Prostate gland (tissue), 2 donors: Measurements from ENCODE around the gene USP40. TPM values are rescaled to one million over a fixed set of nuclear protein-coding genes. Genes with fewer than 3 reads are reported as not detected.
A peak's percentile ranks its signal among the peaks of the same experiment; 100 is the strongest.

Experiments
- DNase-seq: peaks from one replicate; pipeline ENCODE4 v3.0.0-alpha.2; 2019; ENCODE audit warnings: low spot score
- H3K27ac ChIP-seq, 2 donors: fragments of 200-600 bp; sonication (generic); 2 replicates each; pipeline ENCODE4 v1.5.1; 2017 to 2019
- H3K27me3 ChIP-seq: fragments of 200-600 bp; sonication (generic); replicated peaks from 2 replicates; pipeline ENCODE4 v1.5.1; 2019; ENCODE audit not compliant: insufficient read depth
- H3K36me3 ChIP-seq, 2 donors: fragments of 200-600 bp; sonication (generic); 1 replicate in 1 of 2; 2 replicates in 1 of 2; pipeline versions ENCODE4 v1.5.1 to v1.8.1; 2017 to 2019
- H3K4me1 ChIP-seq: fragments of 200-600 bp; sonication (generic); replicated peaks from 2 replicates; pipeline ENCODE4 v1.5.1; 2019
- H3K4me3 ChIP-seq, 2 donors: fragments of 200-600 bp; sonication (generic); 2 replicates each; pipeline ENCODE4 v1.5.1; 2017 to 2019
- H3K9me3 ChIP-seq: fragments of 200-600 bp; sonication (generic); 2 replicates; pipeline ENCODE4 v1.5.1; 2017
- POLR2A ChIP-seq: fragments of 450-650 bp; IDR thresholded peaks from one replicate; pipeline ENCODE4 v1.6.1; 2016; ENCODE audit warnings: antibody characterized with exemption, mild to moderate bottlenecking
- POLR2AphosphoS5 ChIP-seq: sonication (generic); formaldehyde crosslinking; IDR thresholded peaks from one replicate; pipeline ENCODE4 v1.6.1; 2017; ENCODE audit warnings: antibody characterized with exemption
- WGBS: methylation state at CpG from one replicate; pipeline ENCODE4 v1.1.5; 2018; 5-methylcytosine and 5-hydroxymethylcytosine counted together
- intact Hi-C: fragments of 100-400 bp; cut with DNase I; formaldehyde crosslinking; loops from one replicate; pipeline ENCODE4 v1.14.2; 2022
- total RNA-seq, 2 donors: library from RNA; depleted of rRNA; stranded (reverse); fragments of >200 nt; gene quantifications; one replicate each; pipeline ENCODE4 v1.1.0, GENCODE V29; 2016
- TF ChIP-seq, protein P1 (sequence below), 4 experiments: fragments of 200-600 bp in 2 of 4; fragments of 450-650 bp in 2 of 4; sonication (generic) in 2 of 4; IDR thresholded peaks; 1 replicate in 3 of 4; 2 replicates in 1 of 4; pipeline ENCODE4 v1.5.1; 2016 to 2019; ENCODE audit warnings: antibody characterized with exemption in 4 of 4, mild to moderate bottlenecking in 2 of 4, moderate library complexity in 2 of 4

The USP40 gene
- total RNA-seq, 2 donors from 2014 or later, result 45.1 to 50.2 TPM

DNA sequence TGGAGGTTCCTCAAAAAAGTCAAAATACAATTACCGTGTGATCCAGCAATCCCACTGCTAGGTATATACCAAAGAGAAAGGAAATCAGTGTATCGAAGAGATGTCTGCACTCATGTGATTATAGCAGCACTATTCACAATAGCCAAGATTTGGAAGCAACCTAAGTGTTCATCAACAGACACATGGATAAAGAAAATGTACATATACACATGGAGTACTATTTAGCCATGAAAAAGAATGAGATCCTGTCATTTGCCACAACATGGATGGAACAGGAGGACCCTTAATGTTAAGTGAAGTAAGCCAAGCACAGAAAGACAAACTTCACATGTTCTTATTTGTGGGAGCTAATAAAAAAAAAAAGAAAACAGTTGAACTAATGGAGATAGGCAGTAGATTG is 133.6 kb downstream of the USP40 start:
- Histone ChIP-seq H3K4me3 (no peak overlapping the region), H3K4me1 (no peaks in the 10 kb centered on the region), H3K27me3 (no peaks in the 10 kb centered on the region), H3K9me3 (no peaks in the 10 kb centered on the region), H3K27ac (no peak overlapping the region), H3K36me3 (peaks cover 0 to 13% of the 10 kb centered on the region in 2 donors)
- TF ChIP-seq POLR2AphosphoS5, result no peak
- no peak for TF ChIP-seq POLR2A
- TF ChIP-seq, protein P1, sequence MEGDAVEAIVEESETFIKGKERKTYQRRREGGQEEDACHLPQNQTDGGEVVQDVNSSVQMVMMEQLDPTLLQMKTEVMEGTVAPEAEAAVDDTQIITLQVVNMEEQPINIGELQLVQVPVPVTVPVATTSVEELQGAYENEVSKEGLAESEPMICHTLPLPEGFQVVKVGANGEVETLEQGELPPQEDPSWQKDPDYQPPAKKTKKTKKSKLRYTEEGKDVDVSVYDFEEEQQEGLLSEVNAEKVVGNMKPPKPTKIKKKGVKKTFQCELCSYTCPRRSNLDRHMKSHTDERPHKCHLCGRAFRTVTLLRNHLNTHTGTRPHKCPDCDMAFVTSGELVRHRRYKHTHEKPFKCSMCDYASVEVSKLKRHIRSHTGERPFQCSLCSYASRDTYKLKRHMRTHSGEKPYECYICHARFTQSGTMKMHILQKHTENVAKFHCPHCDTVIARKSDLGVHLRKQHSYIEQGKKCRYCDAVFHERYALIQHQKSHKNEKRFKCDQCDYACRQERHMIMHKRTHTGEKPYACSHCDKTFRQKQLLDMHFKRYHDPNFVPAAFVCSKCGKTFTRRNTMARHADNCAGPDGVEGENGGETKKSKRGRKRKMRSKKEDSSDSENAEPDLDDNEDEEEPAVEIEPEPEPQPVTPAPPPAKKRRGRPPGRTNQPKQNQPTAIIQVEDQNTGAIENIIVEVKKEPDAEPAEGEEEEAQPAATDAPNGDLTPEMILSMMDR (IDR thresholded peaks at IDR 0.05), result no peak
- no peak for DNase-seq
- 97% methylated on average over 2 of the region's 2 CpGs for WGBS
- intact Hi-C loops, result no loop called here

DNA sequence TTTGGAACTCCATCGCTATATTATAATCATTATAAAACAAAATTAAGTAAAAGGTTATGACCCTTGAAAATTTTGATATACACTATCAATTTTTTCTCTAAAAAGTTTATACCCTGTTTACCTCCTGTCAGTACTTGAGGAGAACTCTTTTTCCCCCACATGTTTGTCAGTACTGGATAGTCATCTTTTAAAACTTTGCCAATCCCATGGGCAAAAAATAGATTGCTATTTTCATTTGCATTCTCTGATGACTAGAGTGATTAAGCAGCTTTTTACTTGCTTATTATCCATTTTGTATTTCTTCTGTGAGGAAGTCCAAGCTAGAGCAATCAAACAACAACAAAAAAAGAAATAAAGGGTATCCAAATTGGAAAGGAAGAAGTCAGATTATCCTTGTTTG is 135.9 kb downstream of the USP40 start:
- TF ChIP-seq POLR2A (no peak), POLR2AphosphoS5 (no peak)
- TF ChIP-seq, protein P1 (IDR thresholded peaks at IDR 0.05), result no peak
- H3K4me1 ChIP-seq, result no peaks in the 10 kb centered on the region
- WGBS, result 96% methylated on average over 1 of the region's 1 CpG

DNA sequence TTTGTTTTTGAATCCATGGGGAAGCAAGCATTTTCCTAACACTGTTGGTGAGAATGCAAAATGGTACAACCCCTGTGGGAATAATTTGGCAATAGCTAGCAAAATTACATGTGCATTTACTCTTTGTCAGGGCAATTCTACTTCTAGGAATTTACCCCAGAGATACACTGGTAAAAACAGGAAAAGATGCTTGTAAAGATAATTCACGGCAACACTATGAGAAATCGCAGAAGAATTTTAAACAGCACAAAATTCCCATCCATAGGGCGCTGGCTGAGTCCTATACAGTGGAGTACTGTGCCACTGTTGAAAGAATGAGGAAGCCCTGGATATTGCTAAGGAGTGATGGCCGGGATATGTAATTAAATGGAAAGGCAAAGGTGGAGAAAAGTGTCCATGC is 136.5 kb downstream of the USP40 start:
- WGBS, result 29% methylated on average over 4 of the region's 4 CpGs
- no peaks in the 10 kb centered on the region for H3K36me3 ChIP-seq
- no peaks in the 10 kb centered on the region for H3K9me3 ChIP-seq
- peak overlapping the region in 1 of 2 donors; percentile 0 for H3K27ac ChIP-seq
- intact Hi-C loops, result no loop called here
- H3K27me3 ChIP-seq, result no peaks in the 10 kb centered on the region
- DNase-seq, result no peak
- H3K4me3 ChIP-seq, result no peak overlapping the region
- H3K4me1 ChIP-seq, result no peaks in the 10 kb centered on the region
- TF ChIP-seq, protein P1 (IDR thresholded peaks at IDR 0.05), result no peak
- no peak for TF ChIP-seq POLR2AphosphoS5
- TF ChIP-seq POLR2A, result no peak

More for the DNA sequence above, 135.9 kb downstream of the USP40 start:
- no peak overlapping the region for H3K4me3 ChIP-seq
- no peaks in the 10 kb centered on the region for H3K27me3 ChIP-seq
- no peak for DNase-seq
- no peaks in the 10 kb centered on the region for H3K9me3 ChIP-seq
- intact Hi-C loops, result no loop called here
- H3K36me3 ChIP-seq, result no peaks in the 10 kb centered on the region
- no peak overlapping the region for H3K27ac ChIP-seq

DNA sequence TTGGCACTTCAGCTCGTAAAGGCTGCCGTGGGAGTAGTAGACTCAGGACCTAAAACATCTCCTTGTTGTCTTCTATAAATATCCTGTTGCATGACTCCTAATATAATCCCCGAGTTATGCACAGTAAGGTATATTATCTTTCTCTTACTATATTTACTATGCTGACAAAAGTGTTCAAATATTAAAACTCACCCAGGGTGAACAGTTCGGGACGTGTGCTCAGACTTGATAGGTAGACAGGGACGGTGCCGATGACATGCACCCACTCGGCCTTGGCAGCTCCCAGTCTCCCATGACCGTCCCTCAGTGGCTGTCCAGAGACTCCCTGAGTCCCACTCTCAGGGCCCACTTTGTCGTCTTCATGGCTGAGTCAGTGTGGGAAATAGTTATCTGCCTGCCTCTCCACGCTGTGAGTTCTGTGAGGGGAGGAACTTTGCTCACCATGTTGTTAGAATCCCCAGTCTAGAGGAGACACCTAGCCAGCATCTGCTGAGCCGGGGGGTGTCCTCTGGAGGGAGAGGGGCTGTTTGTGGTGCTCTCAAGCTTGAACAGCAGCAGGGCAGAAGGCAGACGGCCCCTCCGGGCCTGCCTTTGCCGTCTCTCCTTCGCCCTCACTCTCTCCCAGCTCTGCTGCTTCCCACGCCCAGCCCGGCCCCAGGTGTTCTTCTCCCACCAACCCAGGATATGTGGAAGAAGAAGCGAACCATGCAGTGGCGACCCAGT is 137.2 kb downstream of the USP40 start:
- no peaks in the 10 kb centered on the region for H3K9me3 ChIP-seq
- peak overlapping the region in 1 of 2 donors; percentile 0 for H3K27ac ChIP-seq
- intact Hi-C loops, result no loop called here
- H3K36me3 ChIP-seq, result no peaks in the 10 kb centered on the region
- H3K4me1 ChIP-seq, result no peaks in the 10 kb centered on the region
- no peak for TF ChIP-seq POLR2AphosphoS5
- no peak for TF ChIP-seq POLR2A
- TF ChIP-seq, protein P1 (IDR thresholded peaks at IDR 0.05), result no peak
- no peak for DNase-seq
- no peak overlapping the region for H3K4me3 ChIP-seq
- 86% methylated on average over 20 of the region's 20 CpGs for WGBS
- H3K27me3 ChIP-seq, result no peaks in the 10 kb centered on the region

DNA sequence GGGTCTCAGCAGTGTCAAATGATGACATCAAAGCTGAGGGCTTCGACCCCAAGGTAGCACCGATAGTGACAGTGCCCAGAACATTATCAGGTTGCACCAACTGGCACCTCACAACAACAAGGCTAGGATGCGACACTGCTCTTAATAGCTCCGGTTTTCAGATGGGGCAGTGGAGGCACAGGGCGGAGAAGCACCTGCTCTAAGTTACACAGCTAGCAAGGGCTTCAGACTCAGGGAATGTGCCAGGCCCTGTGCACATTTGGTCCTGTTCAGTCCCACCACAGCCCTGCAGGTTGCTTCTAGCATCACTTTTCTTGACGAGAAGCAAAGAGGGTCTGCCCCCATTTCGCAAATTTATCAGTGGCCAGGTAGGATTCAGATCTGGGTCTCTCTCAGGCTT is 138.1 kb downstream of the USP40 start:
- no peaks in the 10 kb centered on the region for H3K27me3 ChIP-seq
- H3K27ac ChIP-seq, result no peak overlapping the region
- DNase-seq, result no peak
- no peak overlapping the region for H3K4me3 ChIP-seq
- intact Hi-C loops, result no loop called here
- no peaks in the 10 kb centered on the region for H3K4me1 ChIP-seq
- no peaks in the 10 kb centered on the region for H3K9me3 ChIP-seq
- TF ChIP-seq POLR2AphosphoS5 (no peak), POLR2A (no peak)
- TF ChIP-seq, protein P1 (IDR thresholded peaks at IDR 0.05), result no peak
- 94% methylated on average over 7 of the region's 7 CpGs for WGBS
- H3K36me3 ChIP-seq, result no peaks in the 10 kb centered on the region
